GM19193 (cell line): Measurements from ENCODE around the gene PILRB.

Experiments
- POLR2A ChIP-seq: IDR thresholded peaks from 4 replicates; pipeline ENCODE4 v1.6.1; 2011; ENCODE audit not compliant: insufficient read depth, insufficient read length; ENCODE audit errors: extremely low read depth

The PILRB gene

GRCh38 chr7:100376066-100376465 is 18.1 kb downstream of the PILRB start:
- no peak for TF ChIP-seq POLR2A

DNA sequence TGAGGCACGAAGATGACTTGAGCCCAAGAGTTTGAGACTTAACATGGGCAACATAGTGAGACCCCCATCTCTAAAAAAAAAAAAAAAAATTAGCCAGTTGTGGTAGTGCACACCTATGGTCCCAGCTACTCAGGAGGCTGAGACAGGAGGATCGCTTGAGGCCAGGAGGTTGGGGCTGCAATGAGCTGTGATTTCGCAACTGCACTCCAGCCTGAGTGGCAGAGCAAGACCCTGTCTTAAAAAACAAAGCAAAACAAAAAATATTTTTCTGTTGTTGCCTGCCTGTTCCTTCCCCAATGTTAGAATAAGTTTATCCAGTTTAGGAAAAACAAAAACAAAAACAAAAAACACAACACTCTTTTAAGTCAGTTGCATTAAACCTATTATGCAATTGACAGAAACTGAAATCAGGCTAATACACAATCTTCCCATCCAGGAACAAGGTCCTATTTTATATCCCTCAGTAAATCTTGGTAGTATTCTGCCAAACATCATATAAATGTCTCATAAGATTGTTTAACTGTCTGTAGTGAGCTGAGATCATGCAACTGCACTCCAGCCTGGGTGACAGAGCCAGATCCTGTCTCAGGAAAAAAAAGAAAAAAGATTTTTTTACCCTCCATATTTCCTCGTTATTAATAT is 20.3 kb downstream of the PILRB start:
- no peak for TF ChIP-seq POLR2A

- no peak for TF ChIP-seq POLR2A
Measured at GRCh38 chr7:100380196-100380595, 22.3 kb downstream of the PILRB start.

GRCh38 chr7:100384628-100385294 is 26.8 kb downstream of the PILRB start:
- TF ChIP-seq POLR2A = no peak

GRCh38 chr7:100386940-100387339 is 29.0 kb downstream of the PILRB start:
- no peak for TF ChIP-seq POLR2A

DNA sequence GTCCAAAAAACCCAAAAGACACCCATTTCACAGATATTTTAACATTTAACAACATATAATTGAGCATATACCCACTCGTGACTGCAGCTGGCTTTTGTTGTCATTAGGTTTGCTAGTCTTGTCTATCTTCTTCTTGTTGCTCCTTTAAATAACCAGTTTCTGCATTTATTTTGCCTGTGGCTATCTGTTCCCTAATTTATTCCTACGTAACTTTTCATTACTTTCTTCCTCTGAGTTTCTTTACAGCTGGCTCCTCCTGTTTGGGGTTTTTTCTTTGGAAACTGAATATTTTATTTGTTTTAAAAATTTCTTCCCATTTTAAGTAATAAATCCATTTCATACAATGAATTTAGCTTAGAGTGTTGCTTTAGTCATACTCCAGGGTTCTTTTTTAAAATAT is 29.8 kb downstream of the PILRB start:
- TF ChIP-seq POLR2A = no peak

- TF ChIP-seq POLR2A = no peak
Measured at GRCh38 chr7:100389437-100390088, 31.6 kb downstream of the PILRB start.

DNA sequence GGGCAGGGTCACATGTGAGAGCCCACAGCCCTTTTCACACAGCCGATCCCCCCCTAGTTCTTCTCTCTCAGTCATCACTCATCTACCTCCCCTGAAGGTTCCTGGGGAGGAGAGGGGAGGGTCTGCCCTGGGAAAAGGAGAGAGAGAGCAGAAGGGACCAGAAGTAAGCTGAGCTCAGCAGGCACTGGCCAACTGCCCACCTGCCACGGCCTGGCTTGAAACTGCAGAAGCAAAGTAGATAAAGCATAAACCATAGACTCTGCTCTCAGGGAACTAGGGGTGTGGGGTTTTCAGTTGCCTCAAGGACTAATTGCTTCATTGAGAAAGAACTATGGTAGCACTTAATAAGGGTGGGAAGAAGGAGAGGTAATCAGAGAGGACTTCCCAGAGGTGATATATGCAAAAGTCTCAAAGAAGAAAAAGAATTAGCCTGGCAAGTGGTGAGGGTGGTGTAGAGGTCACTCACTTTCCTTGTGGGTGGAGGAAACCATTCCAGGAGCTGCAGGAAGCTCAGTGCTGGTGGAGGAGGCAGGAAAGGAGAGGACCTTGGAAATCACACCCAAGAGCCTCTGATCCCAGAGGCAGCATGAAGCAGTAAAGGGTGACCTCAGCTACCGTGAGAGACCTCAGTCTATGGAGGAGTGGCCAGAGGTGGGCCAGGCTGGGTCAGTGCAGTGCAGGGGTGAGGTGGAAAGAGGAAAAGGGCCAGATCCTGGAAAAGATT is 32.5 kb downstream of the PILRB start:
- TF ChIP-seq POLR2A = no peak

- TF ChIP-seq POLR2A = no peak
Measured at GRCh38 chr7:100393233-100393905, 35.5 kb downstream of the PILRB start.

DNA sequence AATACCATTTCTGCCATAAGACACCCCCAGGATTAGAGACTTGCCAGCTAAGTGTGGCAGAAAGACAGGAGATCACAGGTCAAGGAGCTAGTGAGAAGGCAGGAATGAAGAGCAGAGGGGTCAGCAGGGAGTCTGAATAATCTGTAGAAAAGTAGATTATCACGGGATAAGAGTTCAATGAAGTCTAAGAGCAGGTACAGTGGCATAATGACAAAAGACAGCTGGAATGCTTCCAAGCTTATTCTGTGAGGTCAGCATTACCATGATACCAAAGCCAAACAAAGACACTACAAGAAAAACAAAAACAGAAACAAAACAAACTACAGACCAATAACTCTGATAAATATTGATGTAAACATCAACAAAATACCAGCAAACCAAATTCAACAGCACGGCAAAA is 36.2 kb downstream of the PILRB start:
- TF ChIP-seq POLR2A = no peak

GRCh38 chr7:100396421-100396982 is 38.6 kb downstream of the PILRB start:
- no peak for TF ChIP-seq POLR2A

- TF ChIP-seq POLR2A = no peak
Measured at GRCh38 chr7:100397315-100398081, 39.6 kb downstream of the PILRB start.

GRCh38 chr7:100398239-100398638 is 40.3 kb downstream of the PILRB start:
- no peak for TF ChIP-seq POLR2A

DNA sequence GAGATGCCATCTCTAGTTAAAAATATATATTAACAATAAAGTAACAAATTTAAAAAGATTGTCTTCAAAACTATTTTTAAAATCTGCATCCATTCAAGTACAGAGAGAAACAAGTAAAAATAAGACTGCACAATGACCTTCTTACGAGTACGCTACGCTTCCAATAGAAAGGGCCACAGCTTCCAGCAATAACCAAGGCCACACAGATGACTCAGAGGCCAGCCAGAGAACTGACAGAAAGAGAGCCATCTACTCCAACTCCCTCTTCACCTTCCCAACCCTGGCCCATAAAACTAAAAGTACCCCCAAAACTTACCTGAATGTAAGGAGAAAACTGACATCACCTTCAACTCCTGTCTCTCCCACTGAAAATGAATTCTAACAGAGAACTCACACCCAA is 42.1 kb downstream of the PILRB start:
- TF ChIP-seq POLR2A = no peak

DNA sequence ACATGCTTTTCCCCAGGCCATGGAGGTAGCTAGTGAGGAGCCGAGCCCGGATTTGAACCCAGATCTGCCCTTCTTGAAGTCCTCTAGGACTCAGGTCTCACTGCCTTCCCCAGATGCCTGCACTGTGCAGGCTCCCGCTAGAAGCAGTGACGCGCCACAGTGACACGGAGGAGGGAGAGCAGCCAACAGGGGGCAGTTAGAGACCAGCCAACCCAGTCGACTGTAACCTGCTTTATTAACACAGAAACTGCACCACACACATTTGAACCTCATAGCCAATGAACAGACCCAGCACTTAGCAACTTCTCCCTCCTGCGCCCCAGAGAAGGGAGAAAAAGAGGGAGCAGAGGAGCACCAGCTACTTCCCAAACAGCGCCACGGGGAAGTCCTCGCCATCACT is 42.7 kb downstream of the PILRB start:
- no peak for TF ChIP-seq POLR2A

- TF ChIP-seq POLR2A = no peak
Measured at GRCh38 chr7:100401811-100402210, 43.9 kb downstream of the PILRB start.
